ENCODE measurements around the gene SIM2.

The SIM2 gene

GRCh38 chr21:36734367-36735200 is 35.7 kb downstream of the SIM2 start:
- no peak for TF ChIP-seq CTCF (IDR thresholded peaks at IDR 0.05; ENCODE audit: low read depth, low read length)
- H3K4me3 ChIP-seq (ENCODE audit: low read depth, low read length), result no peak overlapping the region
- in situ Hi-C loops (cut with HindIII; ENCODE audit: low sequenced_read_pairs), result no loop called here
- DNase-seq (ENCODE audit: low read depth, low spot score), result no peak

GRCh38 chr21:36735201-36735515 is 36.2 kb downstream of the SIM2 start:
- no peak overlapping the region for H3K4me3 ChIP-seq (ENCODE audit: low read depth, low read length)
- TF ChIP-seq CTCF (IDR thresholded peaks at IDR 0.05; ENCODE audit: low read depth, low read length), result no peak
- DNase-seq (ENCODE audit: low read depth, low spot score), result no peak
- in situ Hi-C loops (cut with HindIII; ENCODE audit: low sequenced_read_pairs), result no loop called here

- no peak for DNase-seq (ENCODE audit: low read depth, low spot score)
- no peak for TF ChIP-seq CTCF (IDR thresholded peaks at IDR 0.05; ENCODE audit: low read depth, low read length)
- no peak overlapping the region for H3K4me3 ChIP-seq (ENCODE audit: low read depth, low read length)
- in situ Hi-C loops (cut with HindIII; ENCODE audit: low sequenced_read_pairs), result no loop called here
Measured at GRCh38 chr21:36735724-36736320, 36.9 kb downstream of the SIM2 start.

GRCh38 chr21:36738489-36739126 is 39.7 kb downstream of the SIM2 start:
- DNase-seq (ENCODE audit: low read depth, low spot score), result no peak
- in situ Hi-C loops (cut with HindIII; ENCODE audit: low sequenced_read_pairs), result no loop called here
- TF ChIP-seq CTCF (IDR thresholded peaks at IDR 0.05; ENCODE audit: low read depth, low read length), result no peak
- no peak overlapping the region for H3K4me3 ChIP-seq (ENCODE audit: low read depth, low read length)

- no peak overlapping the region for H3K4me3 ChIP-seq (ENCODE audit: low read depth, low read length)
- no peak for TF ChIP-seq CTCF (IDR thresholded peaks at IDR 0.05; ENCODE audit: low read depth, low read length)
- no peak for DNase-seq (ENCODE audit: low read depth, low spot score)
- in situ Hi-C loops (cut with HindIII; ENCODE audit: low sequenced_read_pairs), result no loop called here
Measured at GRCh38 chr21:36741506-36741905, 42.6 kb downstream of the SIM2 start.

- in situ Hi-C loops (cut with HindIII; ENCODE audit: low sequenced_read_pairs), result no loop called here
- no peak for DNase-seq (ENCODE audit: low read depth, low spot score)
- TF ChIP-seq CTCF (IDR thresholded peaks at IDR 0.05; ENCODE audit: low read depth, low read length), result no peak
- H3K4me3 ChIP-seq (ENCODE audit: low read depth, low read length), result no peak overlapping the region
Measured at GRCh38 chr21:36743008-36743407, 44.1 kb downstream of the SIM2 start.
